GM12878 (cell line): Measurements from ENCODE around the gene GPR148. TPM values are rescaled to one million over a fixed set of nuclear protein-coding genes. Genes with fewer than 3 reads are reported as not detected.

Experiments
- ATAC-seq: fragments of 200-7000 bp; cut with Tn5 transposase; 3 replicates; pipeline ENCODE4 v1.9.1; 2020; ENCODE audit warnings: mild to moderate bottlenecking, moderate library complexity
- BruUV-seq: library from RNA; stranded (reverse); fragments of 400-500 nt; replicated peaks from 2 replicates; lab custom pipeline; 2021; lab: Mats Ljungman, UMichigan
- CTCF ChIA-PET: fragments of 300-600 bp; sonication (Branson Sonifier 250); formaldehyde crosslinking; extraction: SDS; loops from one replicate; lab custom pipeline; 2021; ENCODE audit warnings: inconsistent platforms; lab: Yijun Ruan, JAX
- POLR2A ChIA-PET: fragments of 350-600 bp; formaldehyde crosslinking; extraction: SDS; loops from one replicate; lab custom pipeline; 2021; ENCODE audit warnings: inconsistent platforms; lab: Charles Lee
- RAD21 ChIA-PET: fragments of 300-600 bp; sonication (Branson Sonifier 250); formaldehyde crosslinking; loops from one replicate; lab custom pipeline; 2023; ENCODE audit warnings: antibody characterized with exemption; ENCODE audit not compliant: unreplicated experiment; lab: Charles Lee
- SMC1A ChIA-PET: fragments of 300-600 bp; sonication (Branson Sonifier 250); formaldehyde crosslinking; loops from one replicate; lab custom pipeline; 2023; ENCODE audit not compliant: unreplicated experiment, uncharacterized antibody; lab: Charles Lee
- DNase-seq: peaks from one replicate; pipeline ENCODE4 v3.0.0-alpha.2; 2011; ENCODE audit warnings: low read depth, low spot score
- FAIRE-seq: peaks from 3 replicates; lab custom pipeline; 2011; peaks lifted over from hg19 to GRCh38; lab: Jason Lieb, UNC
- H2AFZ ChIP-seq: 2 replicates; pipeline ENCODE4 v1.6.0; 2011; ENCODE audit warnings: low read depth, low read length, control low read depth; ENCODE audit not compliant: control insufficient read depth
- H3K27ac ChIP-seq: 2 replicates; pipeline ENCODE4 v1.5.1; 2011; ENCODE audit warnings: control low read depth; ENCODE audit not compliant: control insufficient read depth, insufficient read depth
- H3K27me3 ChIP-seq, 2 experiments: replicated peaks in 1 of 2; 2 replicates each; pipeline versions ENCODE4 v1.6.0 to v1.6.1; 2011; ENCODE audit warnings: low read length in 1 of 2; ENCODE audit not compliant: control insufficient read depth in 2 of 2, insufficient read depth in 2 of 2
- H3K36me3 ChIP-seq, 2 experiments: 2 replicates each; pipeline ENCODE4 v1.5.1; 2011; ENCODE audit warnings: low read length in 1 of 2; ENCODE audit not compliant: control insufficient read depth in 2 of 2, insufficient read depth in 2 of 2
- H3K4me1 ChIP-seq: 2 replicates; pipeline ENCODE4 v1.6.1; 2011; ENCODE audit warnings: mild to moderate bottlenecking, low read length, moderate library complexity, mixed read lengths; ENCODE audit not compliant: control insufficient read depth, insufficient read depth
- H3K4me2 ChIP-seq: 2 replicates; pipeline ENCODE4 v1.6.0; 2011; ENCODE audit warnings: control low read depth; ENCODE audit not compliant: control insufficient read depth, insufficient read depth
- H3K4me3 ChIP-seq: fragments of 200-600 bp; sonication (generic); 2 replicates; pipeline ENCODE4 v1.5.1; 2016
- H3K79me2 ChIP-seq: 2 replicates; pipeline ENCODE4 v1.6.0; 2011; ENCODE audit warnings: low read length; ENCODE audit not compliant: control insufficient read depth, insufficient read depth
- H3K9ac ChIP-seq: 2 replicates; pipeline ENCODE4 v1.8.0; 2011; ENCODE audit warnings: low read length, control low read depth, mixed read lengths; ENCODE audit not compliant: control insufficient read depth, insufficient read depth
- H3K9me3 ChIP-seq: replicated peaks from 3 replicates; pipeline ENCODE4 v1.5.1; 2011; ENCODE audit warnings: mild to moderate bottlenecking, low read length; ENCODE audit not compliant: control insufficient read depth, insufficient read depth
- H4K20me1 ChIP-seq: 2 replicates; pipeline ENCODE4 v1.6.0; 2011; ENCODE audit not compliant: control insufficient read depth, insufficient read depth
- IKZF2 ChIP-seq, 2 experiments: fragments of 450-650 bp; IDR thresholded peaks; 2 replicates each; pipeline ENCODE4 v1.6.1; 2017; ENCODE audit warnings: mild to moderate bottlenecking in 2 of 2, moderate library complexity in 2 of 2
- MTA2 ChIP-seq: fragments of 450-650 bp; IDR thresholded peaks from 2 replicates; pipeline ENCODE4 v1.6.1; 2016; ENCODE audit warnings: low read depth, mild to moderate bottlenecking, moderate library complexity
- NBN ChIP-seq: fragments of 450-650 bp; IDR thresholded peaks from 2 replicates; pipeline ENCODE4 v1.6.1; 2016
- POU2F2 ChIP-seq: IDR thresholded peaks from 3 replicates; pipeline ENCODE4 v1.6.1; 2011; ENCODE audit warnings: low read depth, mild to moderate bottlenecking, low read length, borderline replicate concordance
- SREBF1 ChIP-seq: IDR thresholded peaks from 2 replicates; pipeline ENCODE4 v1.6.1; 2012; ENCODE audit warnings: mild to moderate bottlenecking, low read length
- TBL1XR1 ChIP-seq: IDR thresholded peaks from 2 replicates; pipeline ENCODE4 v1.6.1; 2012; ENCODE audit warnings: low read depth, low read length, improper control_type of control experiment
- WGBS: methylation state at CpG from one replicate; pipeline ENCODE4 v1.1.6; 2016; ENCODE audit warnings: low lambda C conversion rate; ENCODE audit not compliant: insufficient replicate concordance, insufficient coverage; ENCODE audit errors: missing lambda C conversion rate; 5-methylcytosine and 5-hydroxymethylcytosine counted together
- in situ Hi-C: fragments of 300-500 bp; cut with MboI; formaldehyde crosslinking; loops from 9 replicates; pipeline ENCODE4 v1.14.3; 2018; ENCODE audit warnings: mixed read lengths
- intact Hi-C: fragments of 100-400 bp; cut with micrococcal nuclease; formaldehyde crosslinking; loops from one replicate; pipeline ENCODE4 v1.14.2; 2022; ENCODE audit not compliant: unreplicated experiment
- polyA plus RNA-seq, 11 experiments: library from polyadenylated mRNA; depleted of rRNA in 4 of 11; unstranded in 6 of 11; stranded (reverse) in 5 of 11; fragments of >200 nt; fragmentation: Nextera tagmentation in 4 of 11; fragmentation: Illumina TruSeq in 1 of 11; extraction: Ambion mirVana in 4 of 11; extraction: Trizol in 1 of 11; gene quantifications; 1 replicate in 1 of 11; 2 replicates in 10 of 11; pipeline versions ENCODE4 v1.2.1 to v1.2.3, GENCODE V29; 2011 to 2016; ENCODE audit warnings: inconsistent platforms in 2 of 11, missing spikeins in 2 of 11, low read depth in 1 of 11
- total RNA-seq, 4 experiments: library from RNA; depleted of rRNA in 3 of 4; stranded (reverse); fragments of >200 nt in 3 of 4; fragmentation: Illumina TruSeq in 1 of 4; extraction: Trizol in 1 of 4; gene quantifications; 2 replicates each; pipeline versions ENCODE4 v1.2.1 to v1.2.3, GENCODE V29; 2013 to 2021
- TF ChIP-seq, protein P1 (sequence below), 3 experiments: IDR thresholded peaks in 2 of 3; conservative IDR thresholded peaks in 1 of 3; 2 replicates each; pipeline ENCODE4 v1.5.1; 2011; ENCODE audit warnings: low read depth in 3 of 3, low read length in 3 of 3, mild to moderate bottlenecking in 3 of 3, control low read depth in 2 of 3, moderate library complexity in 2 of 3, inconsistent platforms in 1 of 3, mixed read lengths in 1 of 3; ENCODE audit not compliant: control insufficient read depth in 2 of 3, insufficient read depth in 1 of 3; ENCODE audit errors: extremely low read depth in 1 of 3
- TF ChIP-seq, protein P2 (sequence below): fragments of 450-650 bp; IDR thresholded peaks from 2 replicates; pipeline ENCODE4 v1.6.1; 2014; ENCODE audit warnings: mild to moderate bottlenecking

GPR148 gene
- total and polyA plus RNA-seq, 10 of the 15 experiments (the other 5 are each of a cell fraction or from before 2014, with no cell fraction given) = not detected

DNA sequence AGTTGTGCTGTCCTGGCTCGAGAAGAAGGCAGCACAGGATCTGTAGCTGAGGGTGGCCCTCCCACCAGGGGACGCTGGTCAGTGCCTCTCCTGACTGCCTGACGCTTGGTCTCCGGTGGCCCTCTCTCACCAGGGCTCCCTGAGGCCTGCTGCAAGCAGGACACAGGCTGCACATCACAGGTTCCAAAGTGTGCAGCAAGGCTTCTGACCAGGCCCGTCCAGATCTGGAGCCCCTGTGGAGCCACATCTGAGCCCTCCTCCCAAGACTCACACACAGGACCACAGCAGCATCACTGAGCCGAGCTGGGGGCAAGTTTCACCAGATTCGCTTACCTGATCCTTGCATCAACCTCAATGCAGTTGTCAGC is 38.5 kb downstream of the GPR148 start:
- TF ChIP-seq, protein P1, sequence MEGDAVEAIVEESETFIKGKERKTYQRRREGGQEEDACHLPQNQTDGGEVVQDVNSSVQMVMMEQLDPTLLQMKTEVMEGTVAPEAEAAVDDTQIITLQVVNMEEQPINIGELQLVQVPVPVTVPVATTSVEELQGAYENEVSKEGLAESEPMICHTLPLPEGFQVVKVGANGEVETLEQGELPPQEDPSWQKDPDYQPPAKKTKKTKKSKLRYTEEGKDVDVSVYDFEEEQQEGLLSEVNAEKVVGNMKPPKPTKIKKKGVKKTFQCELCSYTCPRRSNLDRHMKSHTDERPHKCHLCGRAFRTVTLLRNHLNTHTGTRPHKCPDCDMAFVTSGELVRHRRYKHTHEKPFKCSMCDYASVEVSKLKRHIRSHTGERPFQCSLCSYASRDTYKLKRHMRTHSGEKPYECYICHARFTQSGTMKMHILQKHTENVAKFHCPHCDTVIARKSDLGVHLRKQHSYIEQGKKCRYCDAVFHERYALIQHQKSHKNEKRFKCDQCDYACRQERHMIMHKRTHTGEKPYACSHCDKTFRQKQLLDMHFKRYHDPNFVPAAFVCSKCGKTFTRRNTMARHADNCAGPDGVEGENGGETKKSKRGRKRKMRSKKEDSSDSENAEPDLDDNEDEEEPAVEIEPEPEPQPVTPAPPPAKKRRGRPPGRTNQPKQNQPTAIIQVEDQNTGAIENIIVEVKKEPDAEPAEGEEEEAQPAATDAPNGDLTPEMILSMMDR (IDR thresholded peaks at IDR 0.05 in 2 of 3, conservative IDR thresholded peaks at IDR 0.05 in 1 of 3; ENCODE audit: control insufficient read depth in 2 of 3, extremely low read depth in 1 of 3, insufficient read depth in 1 of 3, low read depth in 3 of 3, low read length in 3 of 3) = 0 out of 6 replicates have a peak, but pooled peaks of 1 of the 3 experiments have one; percentile 5
- TF ChIP-seq TBL1XR1 = no peak
- CTCF ChIA-PET = no interaction called here
- no peak overlapping the region for H3K9ac ChIP-seq
- intact Hi-C loops = no loop called here
- no peak overlapping the region for H2AFZ ChIP-seq
- H3K9me3 ChIP-seq = no peaks in the 10 kb centered on the region
- no peak overlapping the region for H3K27ac ChIP-seq
- no TSS peak for BruUV-seq
- SMC1A ChIA-PET = no interaction called here
- H3K27me3 ChIP-seq = peaks cover 0 to 1% of the 10 kb centered on the region in 2 experiments; a peak in 1 of 4 replicates
- POLR2A ChIA-PET = no interaction called here
- FAIRE-seq (no peak), ATAC-seq (no peak), DNase-seq (no peak)
- in situ Hi-C loops = no loop called here
- no peaks in the 10 kb centered on the region for H3K36me3 ChIP-seq
- H3K4me2 ChIP-seq = no peak overlapping the region
- H4K20me1 ChIP-seq = no peaks in the 10 kb centered on the region
- no peaks in the 10 kb centered on the region for H3K79me2 ChIP-seq
- RAD21 ChIA-PET = no interaction called here
- no peak overlapping the region for H3K4me3 ChIP-seq
- 9% methylated on average over 7 of the region's 7 CpGs for WGBS
- no peaks in the 10 kb centered on the region for H3K4me1 ChIP-seq

DNA sequence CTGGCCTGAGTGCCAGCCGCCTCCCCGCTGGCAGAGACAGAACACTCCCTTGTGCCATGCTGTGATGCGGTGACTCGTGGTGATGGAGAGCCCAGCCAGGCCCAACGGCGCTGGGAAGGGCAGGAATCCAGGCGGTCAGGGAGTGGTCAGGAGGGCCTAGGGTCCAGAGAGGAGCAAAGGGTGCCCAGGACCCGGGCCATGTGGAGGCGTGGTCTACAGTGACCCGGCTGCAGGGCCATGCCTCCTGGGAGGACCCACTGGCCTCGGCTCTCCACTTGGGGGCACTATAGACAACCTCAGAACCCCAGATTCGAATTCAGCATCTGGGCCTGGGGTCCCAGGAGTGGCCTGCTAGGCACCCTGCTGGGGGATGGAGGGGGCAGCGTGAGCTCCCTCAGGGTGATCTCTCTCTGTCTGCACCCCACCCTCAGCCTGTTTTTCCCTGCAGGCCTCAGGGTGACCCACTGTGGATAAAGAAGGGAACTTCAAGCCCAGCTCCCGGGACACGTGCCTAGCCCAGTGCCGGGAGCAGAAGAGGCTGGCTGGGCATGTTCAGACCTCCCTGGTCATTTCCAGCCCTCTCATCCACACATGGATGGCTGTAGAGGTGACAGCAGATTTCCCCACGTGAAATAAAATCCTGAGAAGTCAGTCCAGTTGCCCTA is 39.5 kb downstream of the GPR148 start:
- no peaks in the 10 kb centered on the region for H4K20me1 ChIP-seq
- DNase-seq (no peak), FAIRE-seq (no peak), ATAC-seq (peak; percentile 67)
- H3K4me1 ChIP-seq = no peaks in the 10 kb centered on the region
- H2AFZ ChIP-seq = no peak overlapping the region
- intact Hi-C loops (no loop called here), in situ Hi-C loops (no loop called here)
- no peaks in the 10 kb centered on the region for H3K9me3 ChIP-seq
- peaks cover 0 to 1% of the 10 kb centered on the region in 2 experiments; a peak in 1 of 4 replicates for H3K27me3 ChIP-seq
- H3K4me2 ChIP-seq = no peak overlapping the region
- no TSS peak for BruUV-seq
- H3K4me3 ChIP-seq = no peak overlapping the region
- POLR2A ChIA-PET = no interaction called here
- no peaks in the 10 kb centered on the region for H3K36me3 ChIP-seq
- SMC1A ChIA-PET = no interaction called here
- CTCF ChIA-PET = no interaction called here
- WGBS = 58% methylated on average over 14 of the region's 17 CpGs
- H3K27ac ChIP-seq = no peak overlapping the region
- RAD21 ChIA-PET = no interaction called here
- H3K79me2 ChIP-seq = no peaks in the 10 kb centered on the region
- no peak for TF ChIP-seq NBN
- no peak for TF ChIP-seq IKZF2 (IDR thresholded peaks at IDR 0.05)
- no peak for TF ChIP-seq MTA2
- no peak for TF ChIP-seq POU2F2
- TF ChIP-seq, protein P1 (IDR thresholded peaks at IDR 0.05 in 2 of 3, conservative IDR thresholded peaks at IDR 0.05 in 1 of 3; ENCODE audit: control insufficient read depth in 2 of 3, extremely low read depth in 1 of 3, insufficient read depth in 1 of 3, low read depth in 3 of 3, low read length in 3 of 3) = peak; percentile 16 to 28 (median 17); a peak in 3 of 6 replicates
- no peak for TF ChIP-seq SREBF1
- TF ChIP-seq, protein P2, sequence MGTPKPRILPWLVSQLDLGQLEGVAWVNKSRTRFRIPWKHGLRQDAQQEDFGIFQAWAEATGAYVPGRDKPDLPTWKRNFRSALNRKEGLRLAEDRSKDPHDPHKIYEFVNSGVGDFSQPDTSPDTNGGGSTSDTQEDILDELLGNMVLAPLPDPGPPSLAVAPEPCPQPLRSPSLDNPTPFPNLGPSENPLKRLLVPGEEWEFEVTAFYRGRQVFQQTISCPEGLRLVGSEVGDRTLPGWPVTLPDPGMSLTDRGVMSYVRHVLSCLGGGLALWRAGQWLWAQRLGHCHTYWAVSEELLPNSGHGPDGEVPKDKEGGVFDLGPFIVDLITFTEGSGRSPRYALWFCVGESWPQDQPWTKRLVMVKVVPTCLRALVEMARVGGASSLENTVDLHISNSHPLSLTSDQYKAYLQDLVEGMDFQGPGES = no peak
- no peak overlapping the region for H3K9ac ChIP-seq
